ENCODE results near the gene RIPK1. TPM values are rescaled to one million over a fixed set of nuclear protein-coding genes. Genes with fewer than 3 reads are reported as not detected.

RIPK1 gene
- polyA plus RNA-seq, 1 experiment, result 25.9 TPM

DNA sequence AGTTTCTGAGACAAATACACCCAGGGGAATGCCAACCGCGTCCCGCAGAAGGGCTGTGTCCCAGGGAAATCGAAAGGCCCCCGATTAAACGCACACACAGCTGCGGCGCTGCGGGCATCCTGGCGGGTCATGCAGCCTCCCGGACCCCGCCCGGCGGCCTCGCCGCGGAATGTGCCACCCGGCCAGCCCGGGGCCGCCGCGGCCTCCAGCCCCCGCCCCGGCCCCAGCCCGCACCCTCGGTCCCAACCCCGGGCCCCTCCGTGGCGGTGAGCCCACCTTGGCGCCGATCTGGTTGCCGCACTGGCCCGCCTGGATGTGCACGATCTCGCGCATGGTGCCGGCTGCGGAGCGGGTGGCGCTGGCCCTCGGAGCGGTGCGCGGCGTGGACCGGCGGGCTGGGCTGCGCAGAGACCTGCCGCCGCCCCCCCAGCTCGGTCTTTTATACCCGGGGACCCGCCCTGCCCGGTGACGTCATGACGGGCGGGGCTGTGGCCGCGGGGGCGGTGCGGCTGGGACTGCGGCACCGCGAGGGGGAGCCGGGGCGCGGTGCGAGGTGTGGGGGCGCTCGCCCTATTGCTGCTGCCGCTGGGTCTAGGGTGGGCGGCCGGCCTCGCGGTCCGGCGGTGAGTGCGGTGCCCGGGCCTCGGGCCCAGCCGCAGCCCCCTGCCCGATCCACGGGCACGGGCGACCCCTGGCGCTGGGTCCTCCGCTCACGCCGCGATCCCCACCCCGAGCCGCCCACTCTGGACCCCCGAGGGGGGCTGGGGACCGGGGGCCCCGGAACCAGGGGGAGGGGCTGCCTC is 89.0 kb downstream of the RIPK1 start, which contains the start of gene TUBB2A:
Gene TUBB2A, minus strand, starts transcription at position 414 of the 803 bp plus-strand sequence. Its CDS starts 81 bp downstream, at position 333.
- Histone ChIP-seq H3K27me3 (ENCODE audit: control insufficient read depth, insufficient read depth, low read length) (no peaks in the 10 kb centered on the region), H3K4me3 (ENCODE audit: low read depth, low read length) (peak within 1 kb of the TSS; percentile 85), H3K27ac (ENCODE audit: low read depth, low read length) (peak within 1 kb of the TSS; percentile 52), H3K9me3 (ENCODE audit: control insufficient read depth, insufficient read depth, low read length) (no peaks in the 10 kb centered on the region; the same call in 1 of the 2 replicates)
- peak; percentile 38 for DNase-seq (ENCODE audit: low read depth, low spot score)
- ChIA-PET CTCF (interaction anchor here (0.6 to 1.6 kb wide), 14 partner anchors 8 to 812 kb away, joined by 3 to 14 read pairs (median 4); no protein-coding TSS in a partner anchor), POLR2A (interaction anchor here (0.6 to 1.8 kb wide), 14 partner anchors 8 to 105 kb away, joined by 3 to 16 read pairs (median 4); partner anchors contain the start of genes BPHL and PSMG4)
- TF ChIP-seq, protein P1, sequence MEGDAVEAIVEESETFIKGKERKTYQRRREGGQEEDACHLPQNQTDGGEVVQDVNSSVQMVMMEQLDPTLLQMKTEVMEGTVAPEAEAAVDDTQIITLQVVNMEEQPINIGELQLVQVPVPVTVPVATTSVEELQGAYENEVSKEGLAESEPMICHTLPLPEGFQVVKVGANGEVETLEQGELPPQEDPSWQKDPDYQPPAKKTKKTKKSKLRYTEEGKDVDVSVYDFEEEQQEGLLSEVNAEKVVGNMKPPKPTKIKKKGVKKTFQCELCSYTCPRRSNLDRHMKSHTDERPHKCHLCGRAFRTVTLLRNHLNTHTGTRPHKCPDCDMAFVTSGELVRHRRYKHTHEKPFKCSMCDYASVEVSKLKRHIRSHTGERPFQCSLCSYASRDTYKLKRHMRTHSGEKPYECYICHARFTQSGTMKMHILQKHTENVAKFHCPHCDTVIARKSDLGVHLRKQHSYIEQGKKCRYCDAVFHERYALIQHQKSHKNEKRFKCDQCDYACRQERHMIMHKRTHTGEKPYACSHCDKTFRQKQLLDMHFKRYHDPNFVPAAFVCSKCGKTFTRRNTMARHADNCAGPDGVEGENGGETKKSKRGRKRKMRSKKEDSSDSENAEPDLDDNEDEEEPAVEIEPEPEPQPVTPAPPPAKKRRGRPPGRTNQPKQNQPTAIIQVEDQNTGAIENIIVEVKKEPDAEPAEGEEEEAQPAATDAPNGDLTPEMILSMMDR (IDR thresholded peaks at IDR 0.05; ENCODE audit: low read depth, low read length), result peak; percentile 35

DNA sequence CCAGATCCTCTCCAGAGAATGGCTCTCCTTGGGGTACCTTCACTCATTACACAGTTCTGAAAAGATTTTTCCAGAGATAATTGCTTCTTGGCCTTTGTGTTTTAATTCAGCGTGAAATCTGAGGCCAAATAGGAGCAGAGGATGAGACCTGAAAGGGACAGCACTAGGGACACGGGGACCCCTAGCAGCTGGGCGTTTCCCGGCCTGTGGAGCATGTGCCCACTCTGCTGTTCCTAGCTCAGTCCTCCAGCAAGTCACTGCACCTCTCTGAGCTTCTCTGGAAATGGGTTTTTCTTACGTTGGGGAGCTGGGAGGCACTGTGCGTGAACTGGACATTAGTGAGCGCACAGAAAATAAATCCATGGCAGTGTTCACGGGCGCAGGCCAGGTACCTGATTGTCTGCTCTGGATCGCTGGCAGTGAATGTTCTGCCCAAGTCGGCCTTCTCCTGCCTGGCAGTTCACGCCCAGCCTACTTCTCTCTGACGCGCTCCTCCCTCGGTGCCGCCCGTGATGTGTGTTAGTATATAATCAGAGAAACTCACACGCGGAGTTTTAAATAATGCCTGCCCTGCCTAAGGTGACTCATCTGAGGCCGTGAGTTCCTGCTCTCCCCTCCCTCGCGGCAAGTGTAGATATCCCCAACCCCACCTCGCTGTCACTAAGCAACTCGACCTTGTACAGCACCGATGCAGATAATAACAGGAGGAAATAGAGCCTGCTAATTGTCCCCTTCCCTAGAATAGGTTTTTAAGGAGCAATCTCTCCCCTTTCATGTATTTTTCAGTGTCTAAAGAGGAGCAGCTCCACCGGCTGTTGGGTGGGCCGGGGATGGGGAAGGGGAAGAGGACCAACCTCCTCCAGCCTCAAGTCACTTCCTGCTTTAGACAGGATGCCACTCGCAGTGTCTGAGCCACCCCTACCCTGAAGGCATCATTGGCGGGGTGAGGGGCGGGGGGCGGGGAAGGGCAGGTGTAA is 91.8 kb downstream of the RIPK1 start:
- Histone ChIP-seq H3K4me3 (ENCODE audit: low read depth, low read length) (no peak overlapping the region), H3K27me3 (ENCODE audit: control insufficient read depth, insufficient read depth, low read length) (no peaks in the 10 kb centered on the region), H3K9me3 (ENCODE audit: control insufficient read depth, insufficient read depth, low read length) (no peaks in the 10 kb centered on the region; the same call in 1 of the 2 replicates), H3K27ac (ENCODE audit: low read depth, low read length) (no peak overlapping the region)
- POLR2A ChIA-PET, result no interaction called here
- no peak for DNase-seq (ENCODE audit: low read depth, low spot score)
- TF ChIP-seq, protein P1 (IDR thresholded peaks at IDR 0.05; ENCODE audit: low read depth, low read length), result no peak
- CTCF ChIA-PET, result interaction anchor here (1.4 kb wide), 1 partner anchor 91 kb away, joined by 6 read pairs; no protein-coding TSS in a partner anchor

DNA sequence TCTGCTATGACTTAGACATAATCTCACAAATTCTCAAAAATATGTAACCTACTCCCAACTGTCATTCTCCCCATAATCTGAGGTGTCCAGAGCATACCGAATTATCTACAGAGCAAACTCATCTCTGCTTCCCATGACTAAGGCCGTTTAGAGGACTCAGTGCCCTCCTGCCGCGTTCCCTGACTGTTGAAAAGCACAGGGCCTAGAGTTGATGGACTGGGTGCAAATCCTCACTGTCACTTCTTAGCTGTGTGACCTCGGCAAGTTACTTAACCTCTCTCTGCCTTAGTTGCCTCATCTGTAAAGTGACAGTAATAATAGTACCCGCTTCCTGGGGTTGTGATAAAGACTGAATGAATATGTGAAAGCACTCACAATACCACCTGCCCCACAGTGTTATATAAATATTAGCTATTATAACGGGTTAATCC is 93.8 kb downstream of the RIPK1 start:
- DNase-seq (ENCODE audit: low read depth, low spot score), result no peak
- Histone ChIP-seq H3K9me3 (ENCODE audit: control insufficient read depth, insufficient read depth, low read length) (no peaks in the 10 kb centered on the region; the same call in 1 of the 2 replicates), H3K4me3 (ENCODE audit: low read depth, low read length) (peak overlapping the region; percentile 71), H3K27ac (ENCODE audit: low read depth, low read length) (no peak overlapping the region), H3K27me3 (ENCODE audit: control insufficient read depth, insufficient read depth, low read length) (no peaks in the 10 kb centered on the region)
- POLR2A ChIA-PET, result interaction anchor here (0.6 to 1.4 kb wide), 5 partner anchors 47 to 153 kb away, joined by 3 to 6 read pairs (median 6); no protein-coding TSS in a partner anchor
- CTCF ChIA-PET, result interaction anchor here (0.9 to 3.2 kb wide), 6 partner anchors 35 to 89 kb away, joined by 4 to 24 read pairs (median 6); no protein-coding TSS in a partner anchor
- TF ChIP-seq, protein P1 (IDR thresholded peaks at IDR 0.05; ENCODE audit: low read depth, low read length), result no peak

DNA sequence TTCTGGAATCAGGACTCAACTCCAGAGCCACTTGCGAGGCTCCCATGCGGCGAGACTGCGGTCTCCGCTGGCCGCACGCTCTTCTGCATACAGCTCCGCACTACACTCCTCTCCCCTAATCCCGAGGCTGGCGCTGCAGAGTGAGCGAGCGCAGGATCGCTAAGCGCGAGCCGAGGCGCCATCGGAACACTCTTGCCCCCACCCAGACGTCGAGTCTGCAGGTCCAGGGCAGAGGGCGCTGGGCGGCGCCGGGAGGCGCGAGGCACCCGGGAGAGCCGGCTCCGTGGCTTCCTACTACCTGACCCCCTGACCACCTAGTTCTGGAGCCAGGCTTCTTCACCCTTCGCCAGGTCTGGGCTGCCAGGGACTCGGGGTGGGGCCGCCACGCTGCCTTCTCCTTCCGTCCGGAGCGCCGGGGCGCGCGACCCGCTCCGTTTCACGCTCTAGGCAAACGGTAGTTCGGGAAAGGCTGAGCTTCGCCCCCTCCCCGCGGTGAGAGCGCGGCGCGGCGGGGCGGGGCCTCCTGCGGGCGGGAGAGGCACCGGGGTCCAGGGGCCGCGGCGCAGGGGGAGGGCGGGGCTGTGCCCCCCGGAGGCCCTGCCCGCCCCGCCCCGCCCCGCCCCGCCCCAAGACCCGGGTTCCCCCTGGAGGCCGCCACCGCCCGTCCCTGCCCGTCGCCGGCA is 94.4 kb downstream of the RIPK1 start:
- Histone ChIP-seq H3K9me3 (ENCODE audit: control insufficient read depth, insufficient read depth, low read length) (no peaks in the 10 kb centered on the region; the same call in 1 of the 2 replicates), H3K4me3 (ENCODE audit: low read depth, low read length) (peak overlapping the region; percentile 71), H3K27ac (ENCODE audit: low read depth, low read length) (peak overlapping the region; percentile 61), H3K27me3 (ENCODE audit: control insufficient read depth, insufficient read depth, low read length) (no peaks in the 10 kb centered on the region)
- ChIA-PET CTCF (interaction anchor here (0.6 to 3.2 kb wide), 10 partner anchors 27 to 132 kb away, joined by 3 to 24 read pairs (median 5); no protein-coding TSS in a partner anchor), POLR2A (interaction anchor here (0.6 to 1.4 kb wide), 6 partner anchors 24 to 152 kb away, joined by 3 to 6 read pairs (median 5); no protein-coding TSS in a partner anchor)
- no peak for DNase-seq (ENCODE audit: low read depth, low spot score)
- TF ChIP-seq, protein P1 (IDR thresholded peaks at IDR 0.05; ENCODE audit: low read depth, low read length), result peak; percentile 20; the same call in 1 of the 2 replicates
